Neural crest cell (in vitro differentiated cells): ENCODE data around the gene QRFP. TPM values are rescaled to one million over a fixed set of nuclear protein-coding genes. Genes with fewer than 3 reads are reported as not detected.
A peak's percentile ranks its signal among the peaks of the same experiment; 100 is the strongest.

Experiments used
- DNase-seq: peaks from one replicate; pipeline ENCODE4 v3.0.0; 2021; ENCODE audit warnings: low read depth, mixed read lengths, low spot score
- H3K27ac Mint-ChIP-seq: one replicate; pipeline ENCODE4 v1.8.0; 2021; ENCODE audit warnings: mild to moderate bottlenecking, mixed read lengths; ENCODE audit not compliant: unreplicated experiment
- H3K27me3 Mint-ChIP-seq: 2 replicates; pipeline ENCODE4 v1.8.0; 2021; ENCODE audit warnings: low read depth, mild to moderate bottlenecking, mixed read lengths
- H3K36me3 Mint-ChIP-seq: 2 replicates; pipeline ENCODE4 v1.8.0; 2021; ENCODE audit warnings: low read depth, mild to moderate bottlenecking, mixed read lengths
- H3K4me1 Mint-ChIP-seq: 2 replicates; pipeline ENCODE4 v1.8.0; 2021; ENCODE audit warnings: mixed read lengths
- H3K4me3 Mint-ChIP-seq: one replicate; pipeline ENCODE4 v1.8.0; 2021; ENCODE audit warnings: mild to moderate bottlenecking, mixed read lengths
- H3K9me3 Mint-ChIP-seq: 2 replicates; pipeline ENCODE4 v1.8.0; 2021; ENCODE audit warnings: mixed read lengths
- CTCF ChIP-seq: fragments of 200-600 bp; sonication (generic); conservative IDR thresholded peaks from 2 replicates; pipeline ENCODE4 v1.5.0; 2021; ENCODE audit warnings: antibody characterized with exemption, mild to moderate bottlenecking
- total RNA-seq: library from RNA; stranded (reverse); gene quantifications from 2 replicates; pipeline ENCODE4 v1.2.1, GENCODE V29; 2021

Gene QRFP
- total RNA-seq, 1 donor from 2014 or later: not detected

GRCh38 chr9:130900701-130901497 lies 4.3 kb upstream of the QRFP start:
- Mint-ChIP-seq H3K27ac (no peak overlapping the region), H3K27me3 (peaks cover 4% of the 10 kb centered on the region), H3K36me3 (no peaks in the 10 kb centered on the region), H3K4me1 (no peaks in the 10 kb centered on the region), H3K9me3 (no peaks in the 10 kb centered on the region), H3K4me3 (peak overlapping the region; percentile 44)
- no peak for DNase-seq
- no peak for TF ChIP-seq CTCF

GRCh38 chr9:130899051-130899748 lies 2.6 kb upstream of the QRFP start:
- no peak for DNase-seq
- H3K4me1 Mint-ChIP-seq: peaks cover 6% of the 10 kb centered on the region
- no peaks in the 10 kb centered on the region for H3K36me3 Mint-ChIP-seq
- TF ChIP-seq CTCF: no peak
- H3K27ac Mint-ChIP-seq: no peak overlapping the region
- peaks cover 4% of the 10 kb centered on the region for H3K27me3 Mint-ChIP-seq
- H3K9me3 Mint-ChIP-seq: no peaks in the 10 kb centered on the region
- H3K4me3 Mint-ChIP-seq: no peak overlapping the region

- no peaks in the 10 kb centered on the region for H3K36me3 Mint-ChIP-seq
- TF ChIP-seq CTCF: no peak
- no peak overlapping the region for H3K4me3 Mint-ChIP-seq
- no peaks in the 10 kb centered on the region for H3K9me3 Mint-ChIP-seq
- H3K27me3 Mint-ChIP-seq: peaks cover 4% of the 10 kb centered on the region
- no peak overlapping the region for H3K27ac Mint-ChIP-seq
- no peak for DNase-seq
- peaks cover 8% of the 10 kb centered on the region for H3K4me1 Mint-ChIP-seq
Measured at GRCh38 chr9:130898552-130898852, 1.9 kb upstream of the QRFP start.

GRCh38 chr9:130897848-130898551 lies 1.4 kb upstream of the QRFP start:
- no peak for DNase-seq
- Mint-ChIP-seq H3K4me1 (peaks cover 10% of the 10 kb centered on the region), H3K9me3 (no peaks in the 10 kb centered on the region), H3K27me3 (peaks cover 4% of the 10 kb centered on the region), H3K4me3 (no peak overlapping the region), H3K36me3 (no peaks in the 10 kb centered on the region), H3K27ac (no peak overlapping the region)
- TF ChIP-seq CTCF: no peak

GRCh38 chr9:130897105-130897751 lies 616 bp upstream of the QRFP start:
- Mint-ChIP-seq H3K27ac (no peak overlapping the region), H3K27me3 (peaks cover 4% of the 10 kb centered on the region), H3K36me3 (no peaks in the 10 kb centered on the region), H3K4me1 (peaks cover 15% of the 10 kb centered on the region), H3K4me3 (peak overlapping the region; percentile 23), H3K9me3 (no peaks in the 10 kb centered on the region)
- no peak for DNase-seq
- TF ChIP-seq CTCF: no peak
